Hepatocyte (in vitro differentiated cells): ENCODE measurements around the gene IL15. TPM values are rescaled to one million over a fixed set of nuclear protein-coding genes. Genes with fewer than 3 reads are reported as not detected.
"Not testable (repeated sequence)": the region's sequence is repeated elsewhere in the genome, so short reads cannot be mapped to it uniquely, and the experiment has no call there.

ENCODE experiments used
- DNase-seq: peaks from one replicate; pipeline ENCODE4 v3.0.0-alpha.2; 2016; ENCODE audit warnings: low spot score
- H2AFZ ChIP-seq: fragments of 200-600 bp; sonication (generic); 2 replicates; pipeline ENCODE4 v1.6.0; 2016; ENCODE audit warnings: antibody characterized with exemption, mild to moderate bottlenecking
- H3K27ac ChIP-seq: fragments of 200-600 bp; sonication (generic); 2 replicates; pipeline ENCODE4 v1.5.1; 2016; ENCODE audit warnings: mild to moderate bottlenecking
- H3K27me3 ChIP-seq: fragments of 200-600 bp; sonication (generic); 2 replicates; pipeline ENCODE4 v1.6.1; 2016
- H3K36me3 ChIP-seq: fragments of 200-600 bp; sonication (generic); replicated peaks from 2 replicates; pipeline ENCODE4 v1.5.1; 2016; ENCODE audit warnings: low read depth; ENCODE audit not compliant: insufficient read depth
- H3K4me1 ChIP-seq: fragments of 200-600 bp; sonication (generic); 2 replicates; pipeline ENCODE4 v1.5.1; 2016; ENCODE audit warnings: mild to moderate bottlenecking, moderate library complexity; ENCODE audit not compliant: insufficient read depth
- H3K4me2 ChIP-seq: fragments of 200-600 bp; sonication (generic); 2 replicates; pipeline ENCODE4 v1.6.0; 2016
- H3K4me3 ChIP-seq: fragments of 200-600 bp; sonication (generic); 2 replicates; pipeline ENCODE4 v1.5.1; 2016; ENCODE audit warnings: mild to moderate bottlenecking
- H3K79me2 ChIP-seq: fragments of 200-600 bp; sonication (generic); 2 replicates; pipeline ENCODE4 v1.6.0; 2017; ENCODE audit warnings: mild to moderate bottlenecking
- H3K9me2 ChIP-seq: fragments of 200-600 bp; sonication (generic); replicated peaks from 2 replicates; pipeline ENCODE4 v1.6.0; 2017; ENCODE audit warnings: mild to moderate bottlenecking; ENCODE audit not compliant: insufficient read depth
- H3K9me3 ChIP-seq: fragments of 200-600 bp; sonication (generic); 2 replicates; pipeline ENCODE4 v1.5.1; 2016; ENCODE audit warnings: low read depth, mild to moderate bottlenecking
- H4K20me1 ChIP-seq: fragments of 200-600 bp; sonication (generic); 2 replicates; pipeline ENCODE4 v1.6.0; 2016; ENCODE audit warnings: mild to moderate bottlenecking; ENCODE audit not compliant: insufficient read depth, poor library complexity, severe bottlenecking
- CTCF ChIP-seq: fragments of 200-600 bp; sonication (generic); IDR thresholded peaks from 2 replicates; pipeline ENCODE4 v1.5.1; 2016; ENCODE audit warnings: antibody characterized with exemption, mild to moderate bottlenecking; ENCODE audit not compliant: poor library complexity
- EZH2 ChIP-seq: fragments of 200-600 bp; sonication (generic); IDR thresholded peaks from 2 replicates; pipeline ENCODE4 v1.6.1; 2016; ENCODE audit warnings: antibody characterized with exemption, mild to moderate bottlenecking, borderline replicate concordance
- EZH2phosphoT487 ChIP-seq: fragments of 200-600 bp; sonication (generic); IDR thresholded peaks from one replicate; pipeline ENCODE4 v1.6.1; 2018; ENCODE audit warnings: antibody characterized with exemption, mild to moderate bottlenecking, low read depth, moderate library complexity; ENCODE audit not compliant: unreplicated experiment, severe bottlenecking
- whole genome bisulfite sequencing: methylation state at CpG from one replicate; pipeline ENCODE4 v1.1.6; 2016; ENCODE audit warnings: low lambda C conversion rate; ENCODE audit errors: missing lambda C conversion rate; 5-methylcytosine and 5-hydroxymethylcytosine counted together
- polyA plus RNA-seq: library from polyadenylated mRNA; unstranded; fragments of >200 nt; fragmentation: Nextera tagmentation; extraction: Ambion mirVana; gene quantifications from 2 replicates; pipeline ENCODE4 v1.2.1, GENCODE V29; 2016
- total RNA-seq: library from RNA; depleted of rRNA; stranded (reverse); fragments of >200 nt; gene quantifications from 2 replicates; pipeline ENCODE4 v1.2.3, GENCODE V29; 2014

Gene IL15
- total and polyA plus RNA-seq, 2 experiments from 2014 or later, result 0.83 to 5.0 TPM

- no peak overlapping the region for H3K4me3 ChIP-seq
- no peaks in the 10 kb centered on the region for H3K9me3 ChIP-seq
- H3K27ac ChIP-seq, result no peak overlapping the region
- DNase-seq, result no peak
- no peak overlapping the region for H2AFZ ChIP-seq
- TF ChIP-seq EZH2, result no peak
- TF ChIP-seq CTCF, result no peak
- no peak for TF ChIP-seq EZH2phosphoT487
- H3K4me2 ChIP-seq, result no peak overlapping the region
- no peaks in the 10 kb centered on the region for H3K27me3 ChIP-seq
- H3K9me2 ChIP-seq, result no peaks in the 10 kb centered on the region
- H3K36me3 ChIP-seq, result no peaks in the 10 kb centered on the region
- no peaks in the 10 kb centered on the region for H3K4me1 ChIP-seq
- H4K20me1 ChIP-seq, result no peaks in the 10 kb centered on the region
- WGBS, result 90% methylated on average over 8 of the region's 8 CpGs
- H3K79me2 ChIP-seq, result no peaks in the 10 kb centered on the region
Measured at GRCh38 chr4:141686146-141686775, 49.9 kb downstream of the IL15 start.

GRCh38 chr4:141686879-141687278, 50.5 kb downstream of the IL15 start:
- no peak overlapping the region for H3K4me2 ChIP-seq
- no peaks in the 10 kb centered on the region for H3K9me2 ChIP-seq
- H3K4me3 ChIP-seq, result no peak overlapping the region
- H3K36me3 ChIP-seq, result no peaks in the 10 kb centered on the region
- H3K79me2 ChIP-seq, result no peaks in the 10 kb centered on the region
- no peaks in the 10 kb centered on the region for H4K20me1 ChIP-seq
- no peaks in the 10 kb centered on the region for H3K27me3 ChIP-seq
- no peak overlapping the region for H2AFZ ChIP-seq
- H3K9me3 ChIP-seq, result no peaks in the 10 kb centered on the region
- no peak for DNase-seq
- no peaks in the 10 kb centered on the region for H3K4me1 ChIP-seq
- H3K27ac ChIP-seq, result no peak overlapping the region
- TF ChIP-seq EZH2phosphoT487, result no peak
- TF ChIP-seq EZH2, result no peak
- no peak for TF ChIP-seq CTCF

GRCh38 chr4:141689726-141690296, 53.4 kb downstream of the IL15 start:
- DNase-seq, H3K4me2 ChIP-seq, H3K4me1 ChIP-seq, H4K20me1 ChIP-seq, H3K79me2 ChIP-seq, H3K36me3 ChIP-seq, H2AFZ ChIP-seq, H3K4me3 ChIP-seq, H3K9me3 ChIP-seq, H3K27me3 ChIP-seq, H3K27ac ChIP-seq, H3K9me2 ChIP-seq: not testable (repeated sequence)
- 98% methylated on average over 19 of the region's 29 CpGs for WGBS

- not testable (repeated sequence) for H3K27ac ChIP-seq, H3K4me3 ChIP-seq, H3K27me3 ChIP-seq, H4K20me1 ChIP-seq, H2AFZ ChIP-seq, H3K9me2 ChIP-seq, H3K36me3 ChIP-seq, H3K4me2 ChIP-seq, H3K9me3 ChIP-seq, DNase-seq, H3K4me1 ChIP-seq, H3K79me2 ChIP-seq
- 87% methylated on average over 1 of the region's 1 CpG for WGBS
Measured at GRCh38 chr4:141691247-141691646, 54.9 kb downstream of the IL15 start.
